ENCODE data around the gene PAPSS2. TPM values are rescaled to one million over a fixed set of nuclear protein-coding genes. Genes with fewer than 3 reads are reported as not detected.

The PAPSS2 gene
- total RNA-seq, 1 experiment from 2014 or later: 25.8 TPM

GRCh38 chr10:87652261-87652660, 7.4 kb upstream of the PAPSS2 start:
- Histone ChIP-seq H3K27me3 (ENCODE audit: control insufficient read depth, insufficient read depth, low read length) (no peaks in the 10 kb centered on the region), H3K36me3 (replicated peaks; ENCODE audit: control insufficient read depth, insufficient read depth, low read length) (no peaks in the 10 kb centered on the region), H3K4me3 (ENCODE audit: insufficient read depth, low read depth, low read length) (no peak overlapping the region)
- no peak for DNase-seq

GRCh38 chr10:87654212-87654611, 5.5 kb upstream of the PAPSS2 start:
- H3K36me3 ChIP-seq (replicated peaks; ENCODE audit: control insufficient read depth, insufficient read depth, low read length): no peaks in the 10 kb centered on the region
- H3K4me3 ChIP-seq (ENCODE audit: insufficient read depth, low read depth, low read length): no peak overlapping the region
- no peak for DNase-seq
- H3K27me3 ChIP-seq (ENCODE audit: control insufficient read depth, insufficient read depth, low read length): no peaks in the 10 kb centered on the region

GRCh38 chr10:87656431-87657072, 3.1 kb upstream of the PAPSS2 start:
- no peak overlapping the region for H3K4me3 ChIP-seq (ENCODE audit: insufficient read depth, low read depth, low read length)
- peak; percentile 67 for DNase-seq

GRCh38 chr10:87657371-87657770, 2.3 kb upstream of the PAPSS2 start:
- DNase-seq: no peak
- H3K36me3 ChIP-seq (replicated peaks; ENCODE audit: control insufficient read depth, insufficient read depth, low read length): no peaks in the 10 kb centered on the region
- H3K27me3 ChIP-seq (ENCODE audit: control insufficient read depth, insufficient read depth, low read length): no peaks in the 10 kb centered on the region
- H3K4me3 ChIP-seq (ENCODE audit: insufficient read depth, low read depth, low read length): no peak overlapping the region

More at GRCh38 chr10:87656431-87657072, 3.1 kb upstream of the PAPSS2 start:
- no peaks in the 10 kb centered on the region for H3K27me3 ChIP-seq (ENCODE audit: control insufficient read depth, insufficient read depth, low read length)
- no peaks in the 10 kb centered on the region for H3K36me3 ChIP-seq (replicated peaks; ENCODE audit: control insufficient read depth, insufficient read depth, low read length)

- no peaks in the 10 kb centered on the region for H3K27me3 ChIP-seq (ENCODE audit: control insufficient read depth, insufficient read depth, low read length)
- no peaks in the 10 kb centered on the region for H3K36me3 ChIP-seq (replicated peaks; ENCODE audit: control insufficient read depth, insufficient read depth, low read length)
- H3K4me3 ChIP-seq (ENCODE audit: insufficient read depth, low read depth, low read length): no peak overlapping the region
- no peak for DNase-seq
Observed at GRCh38 chr10:87658321-87658795, 1.3 kb upstream of the PAPSS2 start.

- Histone ChIP-seq H3K27me3 (ENCODE audit: control insufficient read depth, insufficient read depth, low read length) (no peaks in the 10 kb centered on the region), H3K4me3 (ENCODE audit: insufficient read depth, low read depth, low read length) (peak overlapping the region; percentile 87), H3K36me3 (replicated peaks; ENCODE audit: control insufficient read depth, insufficient read depth, low read length) (no peaks in the 10 kb centered on the region)
- peak; percentile 62 for DNase-seq
Observed at GRCh38 chr10:87658858-87659555, 671 bp upstream of the PAPSS2 start.

GRCh38 chr10:87660484-87661133, 931 bp downstream of the PAPSS2 start:
- H3K36me3 ChIP-seq (replicated peaks; ENCODE audit: control insufficient read depth, insufficient read depth, low read length): no peaks in the 10 kb centered on the region
- H3K27me3 ChIP-seq (ENCODE audit: control insufficient read depth, insufficient read depth, low read length): no peaks in the 10 kb centered on the region
- DNase-seq: no peak
- peak overlapping the region; percentile 87 for H3K4me3 ChIP-seq (ENCODE audit: insufficient read depth, low read depth, low read length)

- Histone ChIP-seq H3K4me3 (ENCODE audit: insufficient read depth, low read depth, low read length) (no peak overlapping the region), H3K36me3 (replicated peaks; ENCODE audit: control insufficient read depth, insufficient read depth, low read length) (peaks cover 2% of the 10 kb centered on the region), H3K27me3 (ENCODE audit: control insufficient read depth, insufficient read depth, low read length) (no peaks in the 10 kb centered on the region)
- no peak for DNase-seq
Observed at GRCh38 chr10:87661861-87662785, 2.4 kb downstream of the PAPSS2 start.

- DNase-seq: no peak
- peaks cover 2% of the 10 kb centered on the region for H3K36me3 ChIP-seq (replicated peaks; ENCODE audit: control insufficient read depth, insufficient read depth, low read length)
- no peak overlapping the region for H3K4me3 ChIP-seq (ENCODE audit: insufficient read depth, low read depth, low read length)
- no peaks in the 10 kb centered on the region for H3K27me3 ChIP-seq (ENCODE audit: control insufficient read depth, insufficient read depth, low read length)
Observed at GRCh38 chr10:87664276-87664701, 4.6 kb downstream of the PAPSS2 start.

- no peak for DNase-seq
- Histone ChIP-seq H3K27me3 (ENCODE audit: control insufficient read depth, insufficient read depth, low read length) (no peaks in the 10 kb centered on the region), H3K36me3 (replicated peaks; ENCODE audit: control insufficient read depth, insufficient read depth, low read length) (peaks cover 2% of the 10 kb centered on the region)
Observed at GRCh38 chr10:87667493-87667892, 7.8 kb downstream of the PAPSS2 start.

GRCh38 chr10:87668324-87669074, 8.8 kb downstream of the PAPSS2 start:
- DNase-seq: no peak
- no peaks in the 10 kb centered on the region for H3K27me3 ChIP-seq (ENCODE audit: control insufficient read depth, insufficient read depth, low read length)
- H3K4me3 ChIP-seq (ENCODE audit: insufficient read depth, low read depth, low read length): no peak overlapping the region
- H3K36me3 ChIP-seq (replicated peaks; ENCODE audit: control insufficient read depth, insufficient read depth, low read length): peaks cover 2% of the 10 kb centered on the region

More at GRCh38 chr10:87667493-87667892, 7.8 kb downstream of the PAPSS2 start:
- H3K4me3 ChIP-seq (ENCODE audit: insufficient read depth, low read depth, low read length): no peak overlapping the region

- H3K36me3 ChIP-seq (replicated peaks; ENCODE audit: control insufficient read depth, insufficient read depth, low read length): peaks cover 2% of the 10 kb centered on the region
- H3K27me3 ChIP-seq (ENCODE audit: control insufficient read depth, insufficient read depth, low read length): no peaks in the 10 kb centered on the region
- DNase-seq: no peak
- no peak overlapping the region for H3K4me3 ChIP-seq (ENCODE audit: insufficient read depth, low read depth, low read length)
Observed at GRCh38 chr10:87669752-87670151, 10.1 kb downstream of the PAPSS2 start.

- no peak for DNase-seq
- Histone ChIP-seq H3K27me3 (ENCODE audit: control insufficient read depth, insufficient read depth, low read length) (no peaks in the 10 kb centered on the region), H3K4me3 (ENCODE audit: insufficient read depth, low read depth, low read length) (no peak overlapping the region), H3K36me3 (replicated peaks; ENCODE audit: control insufficient read depth, insufficient read depth, low read length) (peaks cover 2% of the 10 kb centered on the region)
Observed at GRCh38 chr10:87670586-87670985, 10.9 kb downstream of the PAPSS2 start.
